NCI-H1930 (cell line): ENCODE measurements around the gene ELP6.
A peak's percentile ranks its signal among the peaks of the same experiment; 100 is the strongest.
"Not testable (repeated sequence)": the region's sequence is repeated elsewhere in the genome, so short reads cannot be mapped to it uniquely, and the experiment has no call there.

Experiments used
- DNase-seq, 2 experiments: peaks; one replicate each; lab custom pipeline; 2025; lab: John Stamatoyannopoulos, UW

ELP6 gene

DNA sequence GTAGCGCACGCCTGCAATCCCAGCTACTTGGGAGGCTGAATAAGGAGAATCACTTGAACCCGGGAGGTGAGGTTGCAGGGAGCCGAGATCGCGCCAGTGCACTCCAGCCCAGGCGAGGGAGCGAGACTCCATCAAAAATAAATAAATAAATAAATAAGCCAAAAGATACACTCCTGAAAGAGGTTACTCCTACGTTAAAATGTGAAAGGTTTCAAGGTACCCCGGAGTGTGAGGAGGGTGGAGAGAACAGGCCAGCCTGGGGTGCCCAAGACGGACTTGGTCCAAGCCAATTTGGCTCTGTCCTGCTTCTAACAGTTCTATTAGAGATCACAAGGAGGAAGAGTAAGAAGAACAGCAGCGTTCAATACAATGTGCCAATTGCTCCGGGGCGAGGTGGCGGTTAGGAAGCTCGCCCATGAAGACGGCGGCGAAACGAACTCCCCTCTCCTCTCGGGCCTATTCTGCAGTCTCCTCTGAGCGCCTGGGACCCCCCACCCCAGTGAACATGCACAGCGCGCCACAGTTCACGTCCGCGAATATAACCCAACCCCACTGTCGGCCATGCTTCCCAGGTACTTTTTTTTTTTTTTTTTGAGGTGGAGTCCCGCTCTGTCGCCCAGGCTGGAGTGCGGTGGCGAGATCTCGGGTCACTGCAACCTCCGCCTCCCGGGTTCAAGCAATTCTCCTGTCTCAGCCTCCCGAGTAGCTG is 942 bp downstream of the ELP6 start:
- no peak for DNase-seq

DNA sequence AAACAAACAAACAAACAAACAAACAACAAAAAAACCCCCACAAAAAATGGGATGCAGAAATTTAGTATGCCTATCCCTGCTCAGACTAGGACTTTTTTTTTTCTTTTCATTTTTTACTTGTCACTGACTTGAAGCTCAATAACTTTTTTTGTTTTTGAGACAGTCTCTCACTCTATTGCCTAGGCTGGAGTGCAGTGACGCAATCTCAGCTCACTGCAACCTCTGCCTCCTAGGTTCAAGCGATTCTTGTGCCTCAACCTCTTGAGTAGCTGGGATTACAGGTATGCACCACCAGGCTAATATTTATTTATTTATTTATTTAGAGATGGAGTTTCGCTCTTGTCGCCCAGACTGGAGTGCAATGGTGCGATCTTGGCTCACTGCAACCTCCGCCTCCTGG is 8.2 kb downstream of the ELP6 start:
- DNase-seq, result not testable (repeated sequence)

DNA sequence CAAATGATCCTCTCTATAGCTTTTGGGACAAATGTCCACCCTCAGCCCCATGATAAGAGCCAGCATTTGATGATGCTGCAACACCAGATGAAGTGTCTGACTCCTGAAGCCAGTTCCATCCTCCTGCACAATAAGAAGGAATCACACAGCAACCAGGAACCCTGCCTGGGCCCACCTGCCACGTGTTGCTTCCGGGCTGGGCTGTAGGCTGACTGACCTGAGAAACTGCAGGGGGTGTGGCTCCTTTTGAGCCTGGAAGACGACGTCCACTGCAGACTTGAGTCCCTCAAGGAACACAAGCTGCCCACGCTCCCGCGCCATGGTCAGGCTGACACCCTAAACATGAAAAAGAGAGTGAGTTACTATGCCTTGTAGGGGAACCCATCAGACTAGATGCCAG is 9.4 kb downstream of the ELP6 start:
- DNase-seq, result no peak

DNA sequence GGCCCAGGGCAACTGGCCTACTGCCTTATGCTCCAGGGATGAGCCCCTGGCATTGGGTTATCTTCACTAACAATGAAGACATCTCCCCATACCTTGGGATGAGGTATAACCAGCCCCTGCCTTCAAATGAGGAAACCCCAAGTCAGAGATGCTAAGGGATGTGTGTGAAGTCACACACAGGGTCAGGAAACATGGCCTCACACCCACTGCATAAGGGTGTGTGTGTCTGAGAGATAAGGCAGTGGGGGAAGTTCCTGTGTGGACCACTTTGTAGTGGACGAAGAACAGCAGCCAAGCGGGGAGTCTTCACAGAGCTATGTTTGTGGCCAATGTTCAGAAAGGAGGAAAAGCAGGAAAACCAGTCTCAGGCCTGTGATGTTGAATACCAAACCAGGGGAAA is 10.5 kb downstream of the ELP6 start:
- no peak for DNase-seq

DNA sequence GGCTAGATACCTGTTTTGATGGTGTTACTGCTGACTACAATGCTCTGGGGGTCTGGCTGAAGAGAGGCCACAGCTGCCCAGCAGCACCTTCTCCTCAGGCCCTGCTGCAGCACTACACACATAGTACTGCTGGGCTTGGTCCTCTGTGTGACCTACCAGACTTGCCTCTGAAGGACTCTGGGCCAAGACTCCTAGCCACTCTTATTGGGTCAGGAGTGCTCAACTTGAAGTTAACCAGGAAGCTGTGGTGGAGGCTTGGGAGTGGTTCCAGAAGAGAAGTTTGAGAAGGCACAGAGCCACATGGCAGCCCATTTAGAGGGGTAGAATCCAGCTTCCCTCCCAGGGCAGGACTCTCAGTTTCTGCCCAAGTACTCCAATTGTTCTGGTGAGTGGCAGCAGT is 16.6 kb downstream of the ELP6 start:
- DNase-seq, result no peak

DNA sequence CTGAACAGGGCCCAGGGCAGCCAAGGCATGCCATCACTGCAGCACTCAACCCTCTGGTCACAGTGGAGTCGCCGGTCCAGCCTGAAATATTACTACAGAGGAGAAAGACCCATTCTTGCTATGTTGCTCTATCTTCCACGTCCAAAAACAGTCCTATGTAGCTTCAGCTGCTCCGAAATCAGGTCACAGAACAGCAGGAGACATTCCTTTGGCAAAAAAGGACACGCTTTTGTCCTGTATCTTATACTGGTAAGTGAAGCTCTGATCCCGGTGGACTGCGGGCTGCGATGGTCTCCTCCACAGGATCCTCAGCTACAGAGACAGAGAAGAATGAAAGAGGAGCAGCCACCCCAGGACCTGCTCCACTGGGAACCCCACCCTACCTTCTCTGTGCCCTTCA is 17.6 kb downstream of the ELP6 start:
- DNase-seq, result no peak

DNA sequence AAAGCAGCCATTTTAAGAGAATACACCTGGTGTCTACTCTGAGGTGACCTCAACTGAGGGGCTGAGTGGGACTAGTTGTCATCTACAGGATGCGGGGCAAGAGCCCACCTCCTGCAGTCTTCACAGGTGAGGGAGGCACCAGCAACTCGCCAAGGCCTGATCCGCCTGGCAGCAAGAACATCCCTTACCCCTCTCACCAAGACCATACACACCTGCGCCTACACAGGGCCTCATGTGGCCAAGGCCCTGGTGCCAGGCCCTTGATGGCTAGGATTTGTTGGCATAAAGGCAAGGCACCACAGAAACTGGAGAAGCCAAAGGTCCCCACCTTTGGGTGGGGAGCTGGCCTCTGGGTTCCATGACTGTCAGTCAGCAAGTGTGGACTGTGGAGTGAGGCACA is 18.4 kb downstream of the ELP6 start:
- no peak for DNase-seq

DNA sequence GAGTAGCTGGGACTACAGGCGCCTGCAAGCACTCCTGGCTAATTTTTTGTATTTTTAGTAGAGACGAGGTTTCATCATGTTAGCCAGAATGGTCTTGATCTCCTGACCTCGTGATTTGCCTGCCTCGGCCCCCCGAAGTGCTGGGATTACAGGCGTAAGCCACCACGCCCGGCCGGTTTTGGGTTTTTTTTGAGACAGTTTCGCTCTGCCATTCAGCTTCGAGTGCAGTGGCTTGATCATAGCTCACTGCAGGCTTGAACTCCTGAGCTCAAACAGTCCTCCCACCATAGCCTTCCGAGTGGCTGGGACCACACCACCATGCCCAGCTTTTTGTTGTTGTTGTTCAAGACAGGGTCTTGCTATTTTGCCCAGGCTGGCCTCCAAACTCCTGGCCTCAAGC is 21.7 kb downstream of the ELP6 start:
- DNase-seq, result no peak

DNA sequence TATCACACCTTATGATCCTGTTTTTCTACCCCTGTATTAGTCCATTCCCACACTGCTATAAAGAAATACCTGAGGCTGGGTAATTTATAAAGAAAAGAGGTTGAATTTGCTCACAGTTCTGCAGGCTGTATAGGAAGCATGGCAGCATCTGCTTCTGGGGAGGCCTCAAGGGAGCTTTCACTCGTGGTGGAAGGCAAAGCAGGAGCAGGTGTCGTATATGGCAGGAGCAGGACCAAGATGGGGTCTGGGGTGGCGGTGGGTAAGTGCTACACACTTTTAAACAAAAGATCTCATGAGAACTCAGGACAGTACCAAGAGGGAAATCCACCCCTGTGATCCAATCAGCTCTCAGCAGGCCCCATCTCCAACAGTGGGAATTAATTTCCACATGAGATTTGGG is 22.3 kb downstream of the ELP6 start:
- no peak for DNase-seq

DNA sequence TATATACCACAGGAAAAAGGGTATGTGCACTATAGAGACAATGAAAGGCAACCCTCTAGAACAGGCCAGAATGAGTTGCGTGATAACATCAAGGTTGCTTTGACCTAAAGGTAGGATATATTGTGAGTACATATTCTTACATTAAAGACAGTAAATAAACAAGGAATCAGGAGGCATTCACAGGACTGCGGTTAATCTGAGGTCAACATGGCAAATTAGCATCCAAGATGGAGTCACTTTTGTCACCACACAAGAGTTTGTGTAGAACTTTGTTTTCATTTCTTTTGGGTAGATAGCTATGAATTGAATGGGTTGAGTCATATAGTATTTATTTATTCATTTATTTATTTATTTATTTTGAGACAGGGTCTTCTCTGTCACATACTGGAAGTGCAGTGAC is 26.2 kb downstream of the ELP6 start:
- no peak for DNase-seq

DNA sequence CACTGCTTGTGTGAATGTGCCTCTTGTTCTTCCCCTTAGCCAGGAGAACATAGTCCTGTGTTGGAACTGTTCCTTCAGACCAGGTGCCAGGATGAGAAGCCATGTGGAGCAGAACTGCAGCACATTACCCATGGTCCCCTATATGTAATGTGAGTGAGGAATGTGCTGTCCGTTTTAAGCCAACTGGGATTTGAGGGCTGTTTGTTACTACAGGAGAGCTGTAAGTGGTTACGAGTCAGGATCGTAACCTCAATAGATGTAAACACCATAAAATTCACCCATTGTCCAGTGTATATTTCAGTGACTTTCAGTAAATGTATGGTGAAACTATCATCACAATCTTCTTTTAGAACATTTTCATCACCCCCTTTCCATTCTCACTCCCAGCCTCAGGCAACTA is 27.7 kb downstream of the ELP6 start:
- no peak for DNase-seq

DNA sequence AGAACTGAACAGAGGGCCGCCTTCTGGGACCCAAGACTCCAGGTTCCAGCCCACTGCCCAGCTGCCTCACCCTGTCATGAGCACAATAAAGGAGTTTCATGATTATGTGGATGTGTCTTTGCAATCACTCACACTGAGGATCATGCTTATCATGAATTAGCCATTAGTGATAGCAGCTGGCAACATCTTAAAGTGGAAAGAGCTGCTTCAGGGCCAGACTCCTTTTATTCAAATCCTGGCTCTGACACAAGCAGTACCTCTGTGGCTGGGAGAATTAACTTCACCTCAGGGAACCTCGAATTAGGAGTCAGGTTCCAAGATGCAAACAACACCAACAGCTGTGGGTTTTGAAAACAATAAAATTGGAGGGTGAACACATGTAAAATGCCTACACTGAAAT is 31.1 kb downstream of the ELP6 start:
- no peak for DNase-seq

DNA sequence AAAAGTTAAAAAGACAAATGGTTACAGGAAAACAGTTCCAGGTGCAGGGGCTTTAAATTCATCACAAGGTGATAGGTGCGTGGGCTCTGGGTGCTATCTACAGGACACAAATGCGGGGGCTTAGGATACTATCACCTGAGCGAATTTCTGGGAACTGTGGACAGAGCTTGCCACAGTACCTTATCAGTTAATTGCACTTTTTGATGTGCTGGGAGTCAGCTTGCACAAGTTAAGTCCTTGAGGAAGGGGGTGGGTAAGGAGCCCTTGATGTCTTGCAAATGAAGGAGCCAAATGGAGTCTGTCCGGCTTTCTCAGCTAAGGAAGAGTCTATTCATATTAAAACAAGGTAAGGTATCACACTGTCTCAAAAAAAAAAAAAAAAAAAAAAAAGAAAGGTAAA is 31.7 kb downstream of the ELP6 start:
- not testable (repeated sequence) for DNase-seq

DNA sequence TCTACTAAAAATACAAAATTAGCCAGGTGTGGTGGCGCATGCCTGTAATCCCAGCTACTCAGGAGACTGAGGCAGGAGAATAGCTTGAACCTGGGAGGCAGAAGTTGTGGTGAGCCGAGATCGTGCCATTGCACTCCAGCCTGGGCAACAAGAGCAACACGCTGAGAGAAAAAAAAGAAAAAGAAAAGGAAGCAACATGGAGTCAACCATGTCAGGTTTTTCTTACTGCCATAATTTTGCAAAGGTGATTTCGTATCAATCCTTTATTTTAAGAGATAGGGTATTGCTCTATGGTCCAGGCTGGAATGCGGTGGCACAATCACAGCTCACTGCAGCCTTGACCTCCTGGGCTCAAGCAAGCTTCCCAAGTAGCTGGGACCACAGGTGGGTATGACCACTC is 33.2 kb downstream of the ELP6 start:
- DNase-seq, result not testable (repeated sequence)

DNA sequence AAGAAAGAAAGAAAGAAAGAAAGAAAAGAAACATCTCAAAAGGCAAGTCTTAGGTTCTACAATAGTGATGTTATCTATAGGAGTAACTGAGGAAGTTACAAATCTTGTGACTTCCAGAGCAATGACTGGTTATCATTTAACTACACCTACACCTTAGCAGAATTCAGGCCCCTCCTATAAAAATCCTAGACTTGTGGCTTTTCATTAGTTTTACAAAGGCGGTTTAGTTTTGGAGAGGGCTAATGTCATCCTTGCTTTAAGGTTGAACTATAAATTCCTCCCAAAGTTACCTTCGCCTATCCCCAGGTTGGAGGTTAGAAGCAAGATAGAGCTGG is 33.7 kb downstream of the ELP6 start:
- DNase-seq, result no peak

DNA sequence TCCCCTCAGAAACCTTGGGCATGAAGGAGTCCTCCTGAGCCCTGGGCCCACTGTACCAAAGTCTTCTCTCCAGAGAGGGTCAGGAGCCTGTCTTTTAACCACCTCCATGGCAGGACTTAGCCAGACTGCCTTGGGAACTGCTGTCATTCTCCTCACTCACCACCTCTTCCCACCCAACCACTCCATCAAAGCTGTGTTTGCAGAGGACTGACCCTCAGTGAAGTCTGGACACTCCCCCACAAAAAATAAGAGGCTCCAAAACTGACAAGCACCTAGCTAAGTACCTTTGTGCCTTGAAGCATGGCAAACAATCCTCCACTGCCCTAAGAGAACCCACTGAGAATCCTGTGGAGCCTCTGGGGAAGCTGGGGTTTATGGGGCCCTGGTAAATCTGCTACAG is 35.5 kb downstream of the ELP6 start:
- no peak for DNase-seq

DNA sequence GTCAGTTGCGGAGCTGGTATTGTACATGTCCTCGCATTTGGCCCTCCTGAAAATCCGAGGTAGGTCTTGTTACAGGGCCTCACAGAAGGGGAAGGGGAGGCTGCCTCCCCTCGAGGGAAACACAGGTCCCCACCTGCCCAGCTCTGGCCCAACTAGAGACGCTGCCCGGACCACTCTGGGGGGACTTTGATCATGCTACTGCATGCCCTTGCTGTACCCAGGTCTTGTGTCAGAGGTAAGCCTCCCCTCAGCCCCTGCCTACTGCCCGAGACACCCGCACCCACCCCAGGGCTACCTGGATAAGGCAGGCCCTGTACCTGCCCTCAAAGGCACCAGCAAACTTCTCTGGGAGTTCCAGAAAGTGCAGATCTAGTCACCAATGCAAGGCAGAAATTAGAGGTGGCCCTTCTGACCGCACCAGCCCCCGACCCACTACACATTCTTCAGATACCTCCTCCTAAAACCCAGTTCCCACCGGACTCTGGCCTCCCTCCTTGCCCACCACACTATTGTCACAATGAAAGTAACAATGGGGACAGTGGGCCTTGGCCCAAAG is 36.8 kb downstream of the ELP6 start:
- no peak for DNase-seq

DNA sequence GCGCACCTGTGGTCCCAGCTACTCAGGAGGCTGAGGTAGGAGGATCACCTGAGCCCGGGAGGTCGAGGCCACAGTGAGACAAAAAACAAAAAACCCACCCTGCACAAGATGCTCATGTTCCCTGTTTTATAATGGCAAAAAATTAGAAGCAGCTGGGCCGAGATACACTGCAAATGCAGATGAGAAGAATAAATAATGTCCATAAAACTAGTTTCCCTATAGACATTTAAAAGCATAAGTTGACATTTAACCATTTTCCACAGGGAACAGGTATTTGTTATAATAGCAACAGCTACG is 37.2 kb downstream of the ELP6 start:
- DNase-seq, result no peak

DNA sequence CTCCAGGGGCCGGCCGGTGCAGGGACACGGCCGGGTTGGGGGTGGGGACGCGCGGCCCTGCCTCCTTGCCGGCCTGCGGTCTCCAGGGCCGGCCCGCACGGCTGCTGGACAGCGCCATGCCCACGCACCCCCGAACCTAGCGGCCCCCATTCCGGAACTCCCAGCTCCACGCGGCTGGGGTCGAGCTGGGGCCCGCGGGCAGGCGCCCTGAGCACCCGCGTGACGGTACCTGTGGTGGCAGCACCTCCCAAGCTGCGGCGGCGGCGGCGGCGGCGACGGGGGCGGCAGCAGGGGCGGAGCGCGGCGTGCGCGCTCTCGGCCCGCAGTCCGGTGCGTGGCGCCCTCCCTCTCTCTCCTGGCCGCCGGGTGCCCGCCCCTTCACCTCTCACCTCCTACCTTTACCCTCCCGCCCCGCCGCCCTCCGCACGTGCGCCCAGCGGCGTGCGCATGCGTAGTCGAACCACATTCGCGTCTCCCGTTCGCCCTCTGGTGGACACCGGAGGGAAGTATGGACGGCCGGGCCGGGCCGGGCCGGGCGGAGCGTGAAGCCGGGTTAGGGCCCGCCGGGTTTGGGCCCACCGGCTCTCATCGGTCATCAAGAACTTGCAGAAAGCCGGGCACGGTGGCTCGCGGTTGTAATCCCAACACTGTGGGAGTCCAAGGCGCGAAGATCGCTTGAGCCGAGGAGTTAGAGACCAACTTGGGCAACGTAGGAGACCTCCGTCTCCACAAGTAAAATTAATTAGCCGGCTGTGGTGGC is 37.8 kb downstream of the ELP6 start, which contains the start of gene SCAP:
Gene SCAP, minus strand, starts transcription at position 372 of the 760 bp plus-strand sequence. CDS start 32,948 bp downstream, outside the sequence.
- peak; percentile 76 to 83 for DNase-seq

DNA sequence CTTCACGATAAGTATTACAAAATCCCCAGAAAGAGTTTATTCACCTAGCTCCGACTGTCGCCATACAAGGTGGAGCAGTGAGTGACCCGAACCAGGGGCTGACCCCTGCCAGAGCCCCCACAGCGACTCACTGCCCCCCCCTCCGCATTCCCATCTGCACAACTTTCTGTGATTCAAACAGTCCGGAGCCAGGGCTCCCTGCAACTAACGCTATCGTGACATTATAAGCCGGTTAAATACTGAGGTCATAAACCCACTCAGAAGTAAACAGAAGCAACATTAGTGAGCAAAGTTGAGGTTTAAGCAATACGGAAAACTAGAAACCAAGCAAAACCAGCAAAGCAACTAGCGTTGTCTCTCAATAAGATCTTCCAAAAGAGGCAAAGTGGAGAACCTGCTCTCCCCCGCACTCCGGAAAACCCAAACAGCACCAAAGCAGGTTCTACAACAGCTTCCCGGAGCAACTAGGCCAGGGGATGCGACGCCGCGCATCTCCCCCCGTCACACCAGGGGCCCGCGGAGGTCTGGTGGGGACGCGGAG is 38.4 kb downstream of the ELP6 start:
- no peak for DNase-seq

DNA sequence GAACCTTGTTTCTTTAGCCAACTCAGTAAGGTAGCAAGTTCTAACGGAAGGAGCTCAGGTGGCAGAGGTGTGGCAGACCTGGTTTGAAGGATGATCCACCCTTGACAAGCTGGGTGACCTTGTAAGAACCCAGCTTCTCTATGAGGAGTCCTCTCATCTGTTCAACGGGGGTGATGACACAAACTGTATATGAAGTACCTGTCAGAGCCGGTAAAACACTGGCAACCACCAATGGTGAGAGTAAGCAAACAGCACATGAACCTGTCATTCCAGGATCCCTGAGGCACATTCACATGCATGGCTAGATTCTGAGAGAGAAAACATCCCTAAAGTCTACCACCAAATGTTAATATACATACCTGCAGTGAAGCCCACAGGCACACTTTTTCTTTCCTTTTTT is 40.1 kb downstream of the ELP6 start:
- DNase-seq, result no peak

DNA sequence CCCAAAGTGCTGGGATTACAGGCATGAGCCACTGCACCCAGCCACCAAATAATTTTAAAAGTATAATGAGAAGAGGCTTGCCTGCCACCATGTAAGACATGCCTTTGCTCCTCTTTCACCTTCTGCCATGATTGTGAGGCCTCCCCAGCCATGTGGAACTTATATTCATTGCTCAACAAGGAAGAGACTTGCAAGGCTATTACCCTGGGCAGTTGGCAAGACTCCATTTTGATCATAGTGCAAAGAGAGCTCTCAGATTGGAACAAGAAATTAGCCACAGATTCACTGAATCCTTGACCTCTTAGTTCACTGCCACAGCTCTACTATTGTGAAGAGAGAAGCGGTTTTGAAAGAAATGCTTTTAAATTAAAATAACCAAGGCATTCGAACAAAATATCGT is 43.9 kb downstream of the ELP6 start:
- DNase-seq, result no peak

DNA sequence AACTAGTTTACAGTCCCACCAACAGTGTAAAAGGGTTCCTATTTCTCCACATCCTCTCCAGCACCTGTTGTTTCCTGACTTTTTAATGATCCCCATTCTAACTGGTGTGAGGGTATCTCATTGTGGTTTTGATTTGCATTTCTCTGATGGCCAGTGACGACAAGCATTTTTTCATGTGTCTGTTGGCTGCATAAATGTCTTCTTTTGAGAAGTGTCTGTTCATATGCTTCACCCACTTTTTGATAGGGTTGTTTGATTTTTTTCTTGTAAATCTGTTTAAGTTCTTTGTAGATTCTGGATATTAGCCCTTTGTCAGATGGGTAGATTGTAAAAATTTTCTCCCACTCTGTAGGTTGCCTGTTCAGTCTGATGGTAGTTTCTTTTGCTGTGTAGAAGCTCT is 45.2 kb downstream of the ELP6 start:
- not testable (repeated sequence) for DNase-seq
